SW 1271 (cell line): ENCODE measurements around the gene MED10.

ENCODE experiments used
- DNase-seq, 2 experiments: peaks; one replicate each; lab custom pipeline; 2025; lab: John Stamatoyannopoulos, UW

Gene MED10

GRCh38 chr5:6398570-6399230, 20.4 kb upstream of the MED10 start:
- no peak for DNase-seq

GRCh38 chr5:6397536-6398269, 19.4 kb upstream of the MED10 start:
- no peak for DNase-seq

- DNase-seq = no peak
These were observed 18.6 kb upstream of the MED10 start for GRCh38 chr5:6396836-6397535.

GRCh38 chr5:6396043-6396442, 17.7 kb upstream of the MED10 start:
- DNase-seq = no peak

GRCh38 chr5:6395621-6396020, 17.3 kb upstream of the MED10 start:
- DNase-seq = no peak

GRCh38 chr5:6395102-6395445, 16.7 kb upstream of the MED10 start:
- no peak for DNase-seq

- no peak for DNase-seq
These were observed 16.2 kb upstream of the MED10 start for GRCh38 chr5:6394429-6395101.

GRCh38 chr5:6393596-6394194, 15.3 kb upstream of the MED10 start:
- no peak for DNase-seq

- DNase-seq = no peak
These were observed 14.2 kb upstream of the MED10 start for GRCh38 chr5:6392561-6392960.

GRCh38 chr5:6391151-6391550, 12.8 kb upstream of the MED10 start:
- no peak for DNase-seq

GRCh38 chr5:6389946-6390530, 11.7 kb upstream of the MED10 start:
- DNase-seq = no peak

- DNase-seq = no peak
These were observed 11.1 kb upstream of the MED10 start for GRCh38 chr5:6389397-6389796.

GRCh38 chr5:6387970-6388369, 9.6 kb upstream of the MED10 start:
- no peak for DNase-seq

- no peak for DNase-seq
These were observed 7.9 kb upstream of the MED10 start for GRCh38 chr5:6386271-6386670.

- DNase-seq = no peak
These were observed 6.5 kb upstream of the MED10 start for GRCh38 chr5:6384856-6385255.

- DNase-seq = no peak
These were observed 5.0 kb upstream of the MED10 start for GRCh38 chr5:6383376-6383775.

- no peak for DNase-seq
These were observed 899 bp upstream of the MED10 start for GRCh38 chr5:6379246-6379645.

- no peak for DNase-seq
These were observed 388 bp upstream of the MED10 start for GRCh38 chr5:6378766-6379103.

- no peak for DNase-seq
These were observed 804 bp downstream of the MED10 start for GRCh38 chr5:6377582-6377904.

GRCh38 chr5:6376974-6377520, 1.3 kb downstream of the MED10 start:
- DNase-seq = no peak

- DNase-seq = no peak
These were observed 5.1 kb downstream of the MED10 start for GRCh38 chr5:6373081-6373846.
